GM21515 (cell line): ENCODE measurements around the gene TUBGCP3.
"Not testable (repeated sequence)": the region's sequence is repeated elsewhere in the genome, so short reads cannot be mapped to it uniquely, and the experiment has no call there.

Experiments
- ATAC-seq: cut with Tn5 transposase; IDR thresholded peaks from one replicate; pipeline ENCODE4 v1.9.1; 2021; ENCODE audit not compliant: unreplicated experiment

TUBGCP3 gene

GRCh38 chr13:112587764-112588489 is at the start of gene TUBGCP3:
Gene TUBGCP3 (minus strand): TSS chr13:112588153. CDS start chr13:112587980, 173 bp downstream.
- ATAC-seq, result peak; percentile 74

GRCh38 chr13:112637017-112637801 is 49.3 kb upstream of the TUBGCP3 start:
- ATAC-seq, result no peak

GRCh38 chr13:112636401-112636975 is 48.5 kb upstream of the TUBGCP3 start:
- ATAC-seq, result no peak

- ATAC-seq, result no peak
Observed at GRCh38 chr13:112635323-112635722, 47.4 kb upstream of the TUBGCP3 start.

GRCh38 chr13:112634102-112634501 is 46.1 kb upstream of the TUBGCP3 start:
- no peak for ATAC-seq

- not testable (repeated sequence) for ATAC-seq
Observed at GRCh38 chr13:112630226-112630625, 42.3 kb upstream of the TUBGCP3 start.

GRCh38 chr13:112629161-112629560 is 41.2 kb upstream of the TUBGCP3 start:
- ATAC-seq, result no peak

- not testable (repeated sequence) for ATAC-seq
Observed at GRCh38 chr13:112627613-112628012, 39.7 kb upstream of the TUBGCP3 start.

GRCh38 chr13:112627161-112627560 is 39.2 kb upstream of the TUBGCP3 start:
- no peak for ATAC-seq

- ATAC-seq, result no peak
Observed at GRCh38 chr13:112626761-112627160, 38.8 kb upstream of the TUBGCP3 start.

GRCh38 chr13:112626124-112626523 is 38.2 kb upstream of the TUBGCP3 start:
- ATAC-seq, result no peak

- ATAC-seq, result no peak
Observed at GRCh38 chr13:112625698-112626097, 37.7 kb upstream of the TUBGCP3 start.

GRCh38 chr13:112624602-112625430 is 36.9 kb upstream of the TUBGCP3 start:
- no peak for ATAC-seq

- ATAC-seq, result no peak
Observed at GRCh38 chr13:112624040-112624439, 36.1 kb upstream of the TUBGCP3 start.

- ATAC-seq, result no peak
Observed at GRCh38 chr13:112623051-112623711, 35.2 kb upstream of the TUBGCP3 start.

- ATAC-seq, result no peak
Observed at GRCh38 chr13:112622375-112622774, 34.4 kb upstream of the TUBGCP3 start.

- no peak for ATAC-seq
Observed at GRCh38 chr13:112619730-112620631, 32.0 kb upstream of the TUBGCP3 start.

- ATAC-seq, result no peak
Observed at GRCh38 chr13:112618501-112618900, 30.5 kb upstream of the TUBGCP3 start.

- ATAC-seq, result no peak
Observed at GRCh38 chr13:112617754-112618375, 29.9 kb upstream of the TUBGCP3 start.
